DMS 273 (cell line): ENCODE results near the gene PAX7.

Experiments
- DNase-seq: peaks from one replicate; lab custom pipeline; 2025; ENCODE audit not compliant: unreplicated experiment; lab: John Stamatoyannopoulos, UW

PAX7 gene

GRCh38 chr1:18789246-18789645 lies 158.6 kb downstream of the PAX7 start:
- no peak for DNase-seq

- no peak for DNase-seq
Measured at GRCh38 chr1:18792747-18793146, 162.1 kb downstream of the PAX7 start.

- no peak for DNase-seq
Measured at GRCh38 chr1:18793164-18793563, 162.5 kb downstream of the PAX7 start.

- no peak for DNase-seq
Measured at GRCh38 chr1:18794051-18794450, 163.4 kb downstream of the PAX7 start.

GRCh38 chr1:18794561-18794960 lies 163.9 kb downstream of the PAX7 start:
- DNase-seq: peak; percentile 76

GRCh38 chr1:18795002-18795689 lies 164.5 kb downstream of the PAX7 start:
- DNase-seq: no peak

- DNase-seq: no peak
Measured at GRCh38 chr1:18796950-18797349, 166.3 kb downstream of the PAX7 start.
